ENCODE data around the gene ING1. TPM values are rescaled to one million over a fixed set of nuclear protein-coding genes. Genes with fewer than 3 reads are reported as not detected.
"Not testable (repeated sequence)": the region's sequence is repeated elsewhere in the genome, so short reads cannot be mapped to it uniquely, and the experiment has no call there.

Gene ING1
- total RNA-seq, 1 donor from 2014 or later = 26.0 TPM

GRCh38 chr13:110695774-110696173 is 17.7 kb upstream of the ING1 start:
- DNase-seq = not testable (repeated sequence)

- DNase-seq = no peak
These were observed 16.7 kb upstream of the ING1 start for GRCh38 chr13:110696776-110697175.

GRCh38 chr13:110697842-110698241 is 15.7 kb upstream of the ING1 start:
- no peak for DNase-seq

- no peak for DNase-seq
These were observed 14.8 kb upstream of the ING1 start for GRCh38 chr13:110698689-110699088.

GRCh38 chr13:110699148-110700145 is 14.1 kb upstream of the ING1 start:
- DNase-seq = no peak

- no peak for DNase-seq
These were observed 13.3 kb upstream of the ING1 start for GRCh38 chr13:110700186-110700585.

GRCh38 chr13:110700641-110701040 is 12.9 kb upstream of the ING1 start:
- DNase-seq = no peak

- DNase-seq = not testable (repeated sequence)
These were observed 12.4 kb upstream of the ING1 start for GRCh38 chr13:110701061-110701460.

GRCh38 chr13:110702089-110702488 is 11.4 kb upstream of the ING1 start:
- DNase-seq = no peak

GRCh38 chr13:110702591-110703526 is 10.6 kb upstream of the ING1 start:
- DNase-seq = peak; percentile 60

GRCh38 chr13:110705356-110705825 is 8.1 kb upstream of the ING1 start:
- no peak for DNase-seq

- peak; percentile 97 for DNase-seq
These were observed 7.5 kb upstream of the ING1 start, which contains the start of gene CARS2 for GRCh38 chr13:110705826-110706569. TSS of gene CARS2 (minus strand) at chr13:110706116. CDS start at chr13:110706093, 23 bp downstream.

- no peak for DNase-seq
These were observed 6.7 kb upstream of the ING1 start for GRCh38 chr13:110706570-110707372.

- peak; percentile 96 for DNase-seq
These were observed 1.2 kb upstream of the ING1 start for GRCh38 chr13:110712081-110712848.

GRCh38 chr13:110712849-110713641 is 455 bp upstream of the ING1 start:
- peak; percentile 100 for DNase-seq

- peak; percentile 67 for DNase-seq
These were observed 689 bp downstream of the ING1 start for GRCh38 chr13:110713981-110714796.

- peak; percentile 81 for DNase-seq
These were observed 1.4 kb downstream of the ING1 start for GRCh38 chr13:110714797-110715394.
